Testis (tissue), 3 donors: Measurements from ENCODE around the gene PHLDA3. TPM values are rescaled to one million over a fixed set of nuclear protein-coding genes. Genes with fewer than 3 reads are reported as not detected.

Experiments
- DNase-seq: peaks from one replicate; pipeline ENCODE4 v3.0.0-alpha.2; 2019
- H3K27ac ChIP-seq, 2 donors: fragments of 200-600 bp; sonication (generic); one replicate each; pipeline ENCODE4 v1.5.1; 2019
- H3K27me3 ChIP-seq: fragments of 200-600 bp; sonication (generic); one replicate; pipeline ENCODE4 v1.5.1; 2019
- H3K36me3 ChIP-seq: fragments of 200-600 bp; sonication (generic); one replicate; pipeline ENCODE4 v1.5.1; 2017; ENCODE audit warnings: low read depth; ENCODE audit errors: missing control alignments
- H3K4me1 ChIP-seq: fragments of 200-600 bp; sonication (generic); one replicate; pipeline ENCODE4 v1.5.1; 2019
- H3K4me3 ChIP-seq, 2 donors: fragments of 200-600 bp; sonication (generic); one replicate each; pipeline ENCODE4 v1.5.1; 2017 to 2019
- H3K9me3 ChIP-seq: fragments of 200-600 bp; sonication (generic); one replicate; pipeline ENCODE4 v1.5.1; 2017
- CTCF ChIP-seq, 3 experiments: fragments of 450-650 bp in 2 of 3; fragments of 200-600 bp in 1 of 3; sonication (generic) in 1 of 3; IDR thresholded peaks; one replicate each; pipeline ENCODE4 v1.5.1; 2016 to 2019; ENCODE audit warnings: antibody characterized with exemption in 3 of 3, mild to moderate bottlenecking in 2 of 3, moderate library complexity in 1 of 3
- POLR2A ChIP-seq: fragments of 450-650 bp; IDR thresholded peaks from one replicate; pipeline ENCODE4 v1.6.1; 2017; ENCODE audit warnings: antibody characterized with exemption, mild to moderate bottlenecking, moderate library complexity
- WGBS, 2 donors: methylation state at CpG; one replicate each; pipeline ENCODE4 v1.1.5; 2018; 5-methylcytosine and 5-hydroxymethylcytosine counted together
- intact Hi-C: fragments of 100-400 bp; cut with DNase I; formaldehyde crosslinking; loops from one replicate; pipeline ENCODE4 v1.15.1; 2023; ENCODE audit warnings: low total_unique reads
- polyA plus RNA-seq: library from polyadenylated mRNA; stranded (reverse); fragments of 350-450 nt; fragmentation: Illumina TruSeq; extraction: RNeasy Lipid Tissue Mini Kit (QIAGEN cat#74804); gene quantifications from one replicate; pipeline ENCODE4 v1.2.3, GENCODE V29; 2014; ENCODE audit warnings: low read depth, low replicate concordance; ENCODE audit not compliant: insufficient read depth
- total RNA-seq, 2 donors: library from RNA; depleted of rRNA; stranded (reverse); fragments of >200 nt; gene quantifications; one replicate each; pipeline ENCODE4 v1.2.3, GENCODE V29; 2016

The PHLDA3 gene
- total and polyA plus RNA-seq, 3 donors from 2014 or later, result 22.7 to 24.0 (median 23.1) TPM

DNA sequence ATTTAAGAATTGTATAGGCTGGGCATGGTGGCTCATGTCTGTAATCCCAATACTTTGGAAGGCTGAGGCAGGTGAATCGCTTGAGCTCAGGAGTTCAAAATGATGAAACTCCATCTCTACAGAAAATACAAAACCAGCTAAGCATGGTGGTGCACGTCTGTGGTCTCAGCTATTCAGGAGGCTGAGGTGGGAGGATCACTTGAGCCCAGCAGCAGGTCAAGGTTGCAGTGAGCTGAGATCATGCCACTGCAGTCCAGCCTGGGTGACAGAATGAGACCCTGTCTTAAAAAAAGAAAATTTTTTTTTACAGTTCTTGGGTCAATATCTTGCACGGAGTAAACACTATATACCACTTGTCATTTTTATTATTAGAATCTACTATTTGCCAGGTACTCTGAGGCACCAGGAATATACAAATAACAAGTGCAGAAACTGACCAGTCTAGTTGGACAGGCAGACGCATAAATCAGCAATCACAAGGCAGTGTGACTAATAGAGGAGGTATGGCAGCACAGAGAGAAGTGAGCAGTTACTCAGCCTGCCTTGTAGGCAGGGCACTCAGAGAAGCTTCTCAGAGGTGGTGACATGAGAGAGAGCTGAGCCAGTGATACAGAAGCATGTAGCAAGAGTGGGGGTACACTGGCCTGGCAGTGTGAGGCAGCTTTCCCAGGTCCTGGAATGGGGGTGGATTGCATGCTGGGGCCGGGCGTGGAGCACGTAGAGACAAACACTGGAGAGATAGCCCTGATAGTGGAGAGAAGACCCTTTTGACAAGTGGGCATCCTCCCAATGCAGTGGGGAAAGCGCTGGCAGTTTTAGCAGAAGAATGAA is 8.0 kb downstream of the PHLDA3 start:
- Histone ChIP-seq H3K27me3 (no peaks in the 10 kb centered on the region), H3K27ac (no peak overlapping the region), H3K4me1 (peaks cover 16% of the 10 kb centered on the region), H3K36me3 (no peaks in the 10 kb centered on the region), H3K4me3 (no peak overlapping the region), H3K9me3 (no peaks in the 10 kb centered on the region)
- intact Hi-C loops, result no loop called here
- DNase-seq, result no peak
- no peak for TF ChIP-seq CTCF (IDR thresholded peaks at IDR 0.05)
- no peak for TF ChIP-seq POLR2A
- WGBS, 2 donors, result 84 to 85% methylated on average over 8 of the region's 8 CpGs

- Histone ChIP-seq H3K27ac (no peak overlapping the region), H3K4me3 (no peak overlapping the region), H3K36me3 (no peaks in the 10 kb centered on the region), H3K27me3 (no peaks in the 10 kb centered on the region), H3K9me3 (no peaks in the 10 kb centered on the region), H3K4me1 (peaks cover 18% of the 10 kb centered on the region)
- intact Hi-C loops, result no loop called here
- TF ChIP-seq POLR2A (no peak), CTCF (IDR thresholded peaks at IDR 0.05) (no peak)
- DNase-seq, result no peak
- 96 to 99% methylated on average over 3 to 5 of the region's 5 CpGs for WGBS, 2 donors
Measured at GRCh38 chr1:201459775-201460174, 9.2 kb downstream of the PHLDA3 start.

- H3K4me1 ChIP-seq, result peaks cover 18% of the 10 kb centered on the region
- WGBS, 2 donors, result 90 to 91% methylated on average over 3 of the region's 3 CpGs
- intact Hi-C loops, result no loop called here
Measured at GRCh38 chr1:201459052-201459451, 9.9 kb downstream of the PHLDA3 start.

GRCh38 chr1:201457508-201457960 is 11.5 kb downstream of the PHLDA3 start:
- Histone ChIP-seq H3K36me3 (no peaks in the 10 kb centered on the region), H3K4me1 (peaks cover 15% of the 10 kb centered on the region), H3K4me3 (no peak overlapping the region), H3K9me3 (no peaks in the 10 kb centered on the region), H3K27me3 (no peaks in the 10 kb centered on the region), H3K27ac (peak overlapping the region in 1 of 2 donors; percentile 51)
- intact Hi-C loops, result no loop called here
- WGBS, 2 donors, result 64 to 68% methylated on average over 4 of the region's 4 CpGs
- TF ChIP-seq POLR2A, result no peak
- no peak for TF ChIP-seq CTCF (IDR thresholded peaks at IDR 0.05)
- no peak for DNase-seq

More at GRCh38 chr1:201459052-201459451, 9.9 kb downstream of the PHLDA3 start:
- no peak overlapping the region for H3K27ac ChIP-seq
- H3K9me3 ChIP-seq, result no peaks in the 10 kb centered on the region
- no peak overlapping the region for H3K4me3 ChIP-seq
- TF ChIP-seq CTCF (IDR thresholded peaks at IDR 0.05), result no peak
- TF ChIP-seq POLR2A, result no peak
- H3K36me3 ChIP-seq, result no peaks in the 10 kb centered on the region
- H3K27me3 ChIP-seq, result no peaks in the 10 kb centered on the region
- no peak for DNase-seq
